H7 (cell line): ENCODE measurements around the gene SRM. TPM values are rescaled to one million over a fixed set of nuclear protein-coding genes. Genes with fewer than 3 reads are reported as not detected.
"Not testable (repeated sequence)": the region's sequence is repeated elsewhere in the genome, so short reads cannot be mapped to it uniquely, and the experiment has no call there.

Source experiments
- DNase-seq: peaks from one replicate; pipeline ENCODE4 v3.0.0; 2012
- H3K27me3 ChIP-seq: 2 replicates; pipeline ENCODE4 v1.6.0; 2011; ENCODE audit warnings: mild to moderate bottlenecking, low read length; ENCODE audit not compliant: control insufficient read depth, insufficient read depth
- H3K36me3 ChIP-seq: replicated peaks from 2 replicates; pipeline ENCODE4 v1.5.1; 2011; ENCODE audit warnings: low read length; ENCODE audit not compliant: control insufficient read depth, insufficient read depth
- H3K4me3 ChIP-seq: 2 replicates; pipeline ENCODE4 v1.5.1; 2011; ENCODE audit warnings: low read depth, mild to moderate bottlenecking, control low read depth, low read length, moderate library complexity; ENCODE audit not compliant: insufficient read depth
- total RNA-seq: library from RNA; depleted of rRNA; stranded (reverse); fragments of >200 nt; shearing (Covaris generic); gene quantifications from 2 replicates; pipeline ENCODE4 v1.2.3, GENCODE V29; 2014

SRM gene
- total RNA-seq, 1 experiment from 2014 or later: 110 TPM

DNA sequence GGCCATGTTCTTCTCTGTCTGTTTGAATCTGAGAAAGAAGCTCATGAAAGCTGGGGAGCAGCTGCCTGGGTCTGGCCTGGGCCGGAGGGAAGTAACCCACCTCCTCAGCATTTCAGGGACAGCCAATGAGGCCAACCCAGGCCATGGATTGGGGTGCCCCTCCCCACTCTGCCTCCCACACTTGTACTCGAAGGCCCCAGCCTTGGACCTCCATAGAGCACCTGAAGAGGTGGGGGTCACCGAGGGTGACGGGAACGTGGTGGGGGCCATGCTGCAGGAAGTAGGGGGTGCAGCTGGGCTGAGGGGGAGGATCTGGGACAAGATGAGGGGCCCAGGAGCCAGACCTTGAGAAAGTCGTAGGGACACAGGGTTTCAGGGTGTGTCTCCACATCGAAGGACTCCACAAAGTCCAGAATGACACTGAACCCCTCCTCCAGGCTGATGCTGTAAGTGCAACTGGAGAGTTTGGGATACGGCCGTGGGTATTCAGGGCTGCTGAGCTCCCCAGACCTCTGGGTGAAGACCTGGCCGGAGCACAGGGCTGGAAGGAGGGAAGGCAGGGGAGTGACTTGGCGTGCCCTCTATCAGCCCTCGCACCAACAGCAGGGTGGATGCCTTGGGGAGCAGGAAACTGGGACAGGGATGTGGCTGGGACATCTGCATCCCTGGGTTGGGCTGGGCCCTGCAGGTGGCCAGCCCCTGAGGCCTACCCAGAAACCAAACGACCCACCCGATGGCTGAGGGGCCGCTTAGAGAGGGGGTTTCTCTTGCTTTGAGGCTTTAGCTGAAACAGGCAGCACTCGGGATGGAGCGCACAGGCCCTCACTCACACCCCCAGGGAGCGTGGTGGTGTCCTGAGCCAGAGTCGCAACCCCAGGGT is 16.6 kb downstream of the SRM start:
- no peaks in the 10 kb centered on the region; the same call in 1 of the 2 replicates for H3K27me3 ChIP-seq
- H3K36me3 ChIP-seq: no peaks in the 10 kb centered on the region
- peak; percentile 45 for DNase-seq
- H3K4me3 ChIP-seq: no peak overlapping the region

DNA sequence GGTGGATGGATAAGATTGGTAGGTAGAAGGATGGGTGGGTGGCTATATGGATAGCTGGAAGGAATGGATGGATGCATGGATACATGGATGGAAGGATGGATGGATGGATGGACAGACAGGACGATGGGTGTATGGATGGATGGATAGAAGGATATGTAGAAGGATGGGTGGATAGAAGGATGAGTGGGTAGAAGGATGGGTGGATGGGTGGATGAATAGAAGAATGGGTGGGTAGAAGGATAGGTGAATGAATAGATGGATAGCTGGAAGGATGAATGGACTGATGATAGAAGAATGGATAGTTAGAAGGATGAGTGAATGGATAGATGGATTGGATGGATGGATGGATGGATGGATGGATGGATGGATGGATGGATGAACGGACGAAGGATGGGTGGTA is 17.8 kb downstream of the SRM start:
- Histone ChIP-seq H3K27me3 (no peaks in the 10 kb centered on the region; the same call in 1 of the 2 replicates), H3K36me3 (no peaks in the 10 kb centered on the region), H3K4me3 (no peak overlapping the region)
- DNase-seq: no peak

DNA sequence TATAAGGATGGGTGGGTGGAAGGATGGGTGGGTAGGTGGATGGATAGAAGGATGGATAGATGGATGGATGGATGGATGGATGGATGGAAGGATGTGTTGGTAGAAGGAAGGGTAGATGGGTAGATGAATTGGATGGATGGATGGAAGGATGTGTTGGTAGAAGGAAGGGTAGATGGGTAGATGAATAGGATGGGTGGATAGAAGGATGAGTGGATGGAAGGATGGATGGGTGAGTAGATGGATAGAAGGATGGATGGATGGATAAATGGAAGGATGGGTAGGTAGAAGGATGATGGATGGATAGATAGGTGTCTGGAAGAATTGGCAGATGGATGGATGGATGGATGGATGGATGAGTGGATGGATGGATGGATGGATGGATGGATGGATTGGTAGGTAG is 18.8 kb downstream of the SRM start:
- no peak for DNase-seq

DNA sequence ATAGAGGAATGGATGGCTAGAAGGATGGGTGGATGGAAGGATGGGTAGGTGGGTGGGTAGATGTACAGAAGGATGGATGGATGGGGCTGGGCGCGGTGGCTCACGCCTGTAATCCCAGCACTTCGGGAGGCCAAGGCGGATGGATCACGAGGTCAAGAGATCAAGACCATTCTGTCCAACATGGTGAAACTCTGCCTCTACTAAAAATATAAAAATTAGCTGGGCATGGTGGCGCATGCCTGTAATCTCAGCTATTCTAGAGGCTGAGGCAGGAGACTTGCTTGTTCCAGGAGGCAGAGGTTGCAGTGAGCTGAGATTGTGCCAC is 19.8 kb downstream of the SRM start:
- not testable (repeated sequence) for H3K36me3 ChIP-seq, H3K4me3 ChIP-seq, H3K27me3 ChIP-seq, DNase-seq

More for the DNA sequence above, 18.8 kb downstream of the SRM start:
- Histone ChIP-seq H3K36me3 (no peaks in the 10 kb centered on the region), H3K27me3 (no peaks in the 10 kb centered on the region; the same call in 1 of the 2 replicates), H3K4me3 (no peak overlapping the region)

DNA sequence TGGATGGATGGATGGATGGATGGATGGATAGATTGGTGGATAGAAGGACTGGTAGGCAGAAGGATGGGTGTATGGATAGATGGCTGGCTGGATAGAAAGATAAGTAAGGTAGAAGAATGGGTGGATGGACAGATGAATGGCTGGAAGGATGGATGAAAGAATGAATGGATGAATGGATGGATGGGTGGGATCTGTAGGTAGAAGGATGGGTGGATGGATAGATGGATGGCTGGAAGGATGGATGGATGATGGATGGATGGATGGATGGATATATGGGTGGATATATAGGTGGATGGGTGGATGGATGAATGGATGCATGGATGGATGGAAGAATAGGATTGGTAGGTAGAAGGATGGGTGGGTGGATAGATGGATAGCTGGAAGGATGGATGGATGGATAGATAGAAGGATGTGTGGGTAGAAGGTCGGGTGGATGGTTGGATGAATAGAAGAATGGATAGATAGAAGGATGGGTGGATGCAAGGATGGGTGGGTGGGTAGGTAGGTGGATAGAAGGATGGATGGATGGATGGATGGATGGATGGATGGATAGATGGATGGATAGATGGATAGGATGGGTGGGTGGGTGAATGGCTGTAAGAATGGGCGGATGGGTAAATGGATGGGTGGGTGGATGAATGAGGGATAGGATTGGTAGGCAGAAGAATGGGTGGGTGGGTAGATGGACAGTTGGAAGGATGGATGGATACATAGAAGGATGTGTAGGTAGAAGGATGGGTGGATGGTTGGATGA is 20.3 kb downstream of the SRM start:
- DNase-seq: no peak
- Histone ChIP-seq H3K36me3 (no peaks in the 10 kb centered on the region), H3K4me3 (no peak overlapping the region), H3K27me3 (no peaks in the 10 kb centered on the region; the same call in 1 of the 2 replicates)

DNA sequence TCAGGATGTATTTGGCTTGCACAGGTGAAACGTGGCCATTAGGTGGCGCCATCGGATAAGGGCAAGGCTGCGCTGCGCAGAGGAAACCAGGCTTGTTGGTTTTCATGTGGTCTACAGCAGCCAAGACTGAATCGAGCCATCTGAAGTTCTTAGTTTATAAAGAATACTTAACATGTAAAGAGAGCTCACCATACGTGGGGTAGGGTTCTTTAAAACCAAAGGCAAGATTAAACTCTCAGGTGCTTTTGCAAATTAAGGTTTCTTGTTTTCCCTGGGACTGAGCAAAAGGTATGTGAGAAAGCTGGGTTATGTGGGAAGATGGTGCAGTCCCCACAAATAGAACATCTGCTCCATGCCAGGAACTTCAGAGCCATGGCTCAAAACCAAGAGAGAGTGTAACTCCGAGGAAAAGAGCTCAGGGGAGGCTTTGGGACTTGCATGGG is 22.1 kb downstream of the SRM start:
- H3K36me3 ChIP-seq: no peaks in the 10 kb centered on the region
- H3K4me3 ChIP-seq: no peak overlapping the region
- no peaks in the 10 kb centered on the region; the same call in 1 of the 2 replicates for H3K27me3 ChIP-seq
- DNase-seq: peak; percentile 91

DNA sequence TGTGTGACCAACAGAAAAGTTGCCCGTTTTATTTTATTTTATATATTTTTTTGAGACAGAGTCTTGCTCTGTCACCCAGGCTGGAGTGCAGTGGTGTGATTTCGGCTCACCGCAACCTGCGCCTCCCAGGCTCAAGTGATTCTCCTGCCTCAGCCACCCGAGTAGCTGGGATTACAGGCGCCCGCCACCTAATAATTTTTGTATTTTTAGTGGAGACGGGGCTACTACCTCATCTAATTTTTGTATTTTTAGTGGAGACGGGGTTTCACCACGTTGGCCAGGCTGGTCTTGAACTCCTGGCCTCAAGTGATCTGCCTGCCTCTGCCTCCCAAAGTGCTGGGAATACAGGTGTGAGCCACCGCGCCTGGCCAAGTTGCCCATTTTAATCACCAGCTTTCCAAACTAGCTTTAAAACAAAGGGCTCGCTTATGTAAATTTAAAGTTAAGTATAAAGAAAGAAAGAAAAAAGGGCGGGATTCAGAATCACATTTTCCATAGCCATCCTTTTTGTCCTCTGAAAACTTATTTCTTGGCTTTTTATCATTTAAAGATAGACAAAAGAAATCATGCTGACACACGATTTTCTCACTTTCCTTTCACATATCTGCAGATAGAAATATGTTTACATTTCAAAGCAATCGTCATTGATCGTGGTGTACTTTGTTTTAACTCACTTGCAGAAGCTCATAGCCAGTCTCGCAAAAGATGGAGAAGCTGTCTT is 22.6 kb downstream of the SRM start:
- H3K27me3 ChIP-seq, DNase-seq, H3K4me3 ChIP-seq, H3K36me3 ChIP-seq: not testable (repeated sequence)

DNA sequence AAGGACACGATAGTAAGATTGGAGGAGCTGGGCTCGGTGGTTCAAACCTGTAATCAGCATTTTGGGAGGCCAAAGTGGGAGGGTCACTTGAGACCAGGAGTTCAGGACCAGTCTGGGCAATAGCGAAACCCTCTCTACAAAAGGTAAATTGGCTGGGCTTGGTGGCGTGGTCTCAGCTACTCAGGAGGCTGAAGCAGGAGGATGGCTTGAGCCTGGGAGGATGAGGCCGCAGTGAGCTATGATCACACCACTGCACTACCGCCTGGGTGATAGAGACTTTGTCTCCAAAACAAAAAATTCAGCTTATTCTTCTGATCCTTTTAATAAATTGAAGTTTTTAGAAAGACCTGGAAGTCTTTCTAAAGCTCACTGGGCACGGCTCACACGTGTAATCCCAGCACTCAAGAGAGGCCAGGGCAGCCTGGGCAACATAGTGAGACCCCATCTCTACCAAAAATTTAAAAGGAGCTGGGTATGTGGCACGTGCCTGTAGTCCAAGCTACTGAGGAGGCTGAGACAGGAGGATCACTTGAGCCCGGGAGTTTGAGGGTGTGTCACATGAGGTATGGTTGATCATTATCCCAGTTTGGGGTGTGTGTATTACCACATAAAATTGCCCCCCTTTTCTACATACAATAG is 28.1 kb downstream of the SRM start:
- no peak for DNase-seq
- H3K27me3 ChIP-seq: no peaks in the 10 kb centered on the region
- no peak overlapping the region for H3K4me3 ChIP-seq
- peaks cover 2% of the 10 kb centered on the region; the same call in 1 of the 2 replicates for H3K36me3 ChIP-seq

DNA sequence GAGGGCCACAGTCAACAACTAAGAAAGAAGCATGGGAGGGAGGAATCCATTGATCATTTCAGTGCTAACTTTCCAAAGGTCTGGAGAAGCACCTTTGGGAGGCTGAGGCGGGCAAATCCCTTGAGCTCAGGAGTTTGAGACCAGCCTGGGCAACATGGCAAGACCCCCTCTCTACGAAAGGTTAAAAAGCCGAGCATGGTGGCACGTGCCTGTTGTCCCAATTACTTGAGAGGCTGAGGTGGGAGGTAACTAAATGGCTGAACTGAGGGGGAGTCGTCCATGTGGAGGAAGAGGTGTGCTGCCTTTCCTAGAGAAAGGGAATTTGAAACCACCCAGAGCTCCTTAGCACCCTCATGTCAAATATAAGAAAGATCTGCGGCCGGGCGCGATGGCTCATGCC is 29.0 kb downstream of the SRM start:
- Histone ChIP-seq H3K27me3 (no peaks in the 10 kb centered on the region), H3K36me3 (peaks cover 4% of the 10 kb centered on the region), H3K4me3 (no peak overlapping the region)
- no peak for DNase-seq

DNA sequence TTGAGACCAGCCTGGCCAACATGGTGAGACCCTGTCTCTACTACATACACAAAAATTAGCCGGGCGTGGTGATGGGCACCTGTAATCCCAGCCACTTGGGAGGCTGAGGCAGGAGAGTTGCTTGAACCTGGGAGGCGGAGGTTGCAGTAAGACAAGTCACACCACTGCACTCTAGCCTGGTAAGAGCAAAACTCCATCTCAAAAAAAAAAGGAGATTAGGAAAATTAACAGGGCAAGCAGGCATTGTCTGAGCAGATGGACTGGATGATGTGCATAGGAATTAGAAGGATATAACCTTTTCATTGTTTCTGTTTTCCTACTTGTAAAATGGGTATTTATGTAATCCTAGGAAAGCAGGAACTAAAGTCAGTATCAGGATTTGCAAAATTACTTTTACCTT is 31.8 kb downstream of the SRM start:
- no peak for DNase-seq
- Histone ChIP-seq H3K27me3 (no peaks in the 10 kb centered on the region), H3K36me3 (peaks cover 11% of the 10 kb centered on the region), H3K4me3 (no peak overlapping the region)

DNA sequence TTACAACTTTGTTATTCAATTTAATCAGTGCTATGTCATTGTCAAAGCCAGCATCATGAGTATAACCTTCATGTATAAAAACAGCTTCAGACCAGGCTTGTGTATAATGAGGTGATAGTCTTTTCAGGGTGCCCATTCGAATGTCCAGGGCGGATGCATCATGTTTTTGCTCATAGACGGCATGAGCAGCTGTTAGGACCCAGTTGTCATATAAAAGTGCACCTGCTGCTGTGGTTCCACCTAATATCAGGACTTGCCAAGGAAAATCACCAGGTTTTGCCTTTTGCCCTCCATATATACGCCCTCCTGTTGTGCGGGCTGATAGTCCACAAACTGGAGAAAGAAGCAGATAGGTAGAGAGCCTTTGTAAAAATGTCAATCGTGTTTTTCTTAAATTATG is 32.5 kb downstream of the SRM start:
- H3K27me3 ChIP-seq: no peaks in the 10 kb centered on the region
- peaks cover 14% of the 10 kb centered on the region for H3K36me3 ChIP-seq
- no peak overlapping the region for H3K4me3 ChIP-seq
- no peak for DNase-seq

DNA sequence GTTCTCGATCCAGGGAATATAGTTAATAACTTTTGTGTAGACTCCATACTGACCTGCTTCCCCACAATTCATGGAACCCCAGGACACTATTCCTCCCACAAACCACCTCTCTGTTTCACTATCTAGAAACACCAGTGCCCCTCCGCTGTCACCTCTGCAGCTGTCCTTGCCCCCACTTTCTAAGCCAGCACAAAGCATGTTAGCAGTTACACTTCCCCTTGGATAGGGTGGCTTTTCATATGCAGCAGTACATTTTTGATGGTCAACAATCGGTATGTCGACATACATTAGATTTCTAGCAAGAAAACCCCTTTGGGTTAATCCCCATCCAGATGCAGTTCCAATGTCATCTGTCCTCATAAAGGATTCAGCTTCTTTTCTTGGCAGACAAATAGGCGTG is 32.9 kb downstream of the SRM start:
- peaks cover 18% of the 10 kb centered on the region for H3K36me3 ChIP-seq
- H3K4me3 ChIP-seq: no peak overlapping the region
- H3K27me3 ChIP-seq: no peaks in the 10 kb centered on the region
- no peak for DNase-seq

DNA sequence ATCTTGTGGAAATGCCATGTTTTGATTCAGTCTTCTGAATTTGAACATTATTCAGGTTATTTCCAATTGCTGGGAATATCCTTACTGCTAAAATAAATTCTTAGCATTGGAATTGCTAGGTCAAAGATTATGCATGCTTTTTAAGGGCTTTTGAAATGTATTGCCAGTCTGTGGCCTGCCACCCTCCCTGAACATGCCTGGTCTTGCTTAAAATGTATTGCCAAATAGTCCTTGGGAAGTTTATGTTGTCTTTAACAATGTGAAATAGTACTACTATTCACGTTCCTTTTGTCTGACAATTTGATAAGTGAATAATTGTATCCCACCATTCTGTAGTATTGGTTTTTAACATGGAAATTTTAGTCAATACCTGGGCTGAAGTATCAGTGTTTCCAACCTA is 33.8 kb downstream of the SRM start:
- no peaks in the 10 kb centered on the region for H3K27me3 ChIP-seq
- H3K4me3 ChIP-seq: no peak overlapping the region
- peaks cover 22% of the 10 kb centered on the region for H3K36me3 ChIP-seq
- DNase-seq: no peak

DNA sequence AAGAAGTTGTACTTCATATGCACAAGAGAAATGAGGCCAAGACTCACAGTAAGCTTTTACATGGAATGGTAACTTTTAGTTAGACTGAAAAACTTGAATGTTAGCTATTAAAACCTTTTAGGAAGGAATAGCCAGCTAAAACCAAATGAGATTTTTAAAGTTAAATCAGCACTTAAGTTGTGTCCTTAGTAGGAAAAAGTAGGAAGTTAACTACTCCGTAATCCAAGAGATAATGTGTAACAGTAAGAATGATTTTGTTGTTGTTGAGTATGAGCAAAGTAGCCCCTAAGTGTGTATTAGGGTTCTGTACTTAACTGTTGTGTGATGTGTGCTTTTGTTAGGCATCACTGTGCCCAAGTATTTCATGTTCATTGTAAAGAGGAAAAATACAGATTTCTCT is 34.2 kb downstream of the SRM start:
- Histone ChIP-seq H3K4me3 (no peak overlapping the region), H3K36me3 (peaks cover 26% of the 10 kb centered on the region), H3K27me3 (no peaks in the 10 kb centered on the region)
- no peak for DNase-seq
